Spleen (tissue), 11 donors: ENCODE measurements around the gene CAMK1G. TPM values are rescaled to one million over a fixed set of nuclear protein-coding genes. Genes with fewer than 3 reads are reported as not detected.

Experiments
- DNase-seq: peaks from one replicate; pipeline ENCODE4 v3.0.0-alpha.2; 2020
- H3K27ac ChIP-seq, 8 donors: fragments of 200-600 bp; sonication (generic) in 7 of 8; 1 replicate in 4 of 8; 2 replicates in 4 of 8; pipeline versions ENCODE4 v1.5.0 to v1.8.0; 2016 to 2021; ENCODE audit warnings: inconsistent platforms in 4 of 8, mild to moderate bottlenecking in 4 of 8, moderate library complexity in 1 of 8
- H3K27me3 ChIP-seq, 7 donors: fragments of 200-600 bp; sonication (generic) in 6 of 7; replicated peaks in 1 of 7; 1 replicate in 4 of 7; 2 replicates in 3 of 7; pipeline versions ENCODE4 v1.5.0 to v1.8.0; 2016 to 2021; ENCODE audit warnings: inconsistent platforms in 3 of 7, mild to moderate bottlenecking in 1 of 7
- H3K36me3 ChIP-seq, 6 donors: fragments of 200-600 bp; sonication (generic) in 5 of 6; 1 replicate in 4 of 6; 2 replicates in 2 of 6; pipeline versions ENCODE4 v1.5.0 to v1.8.0; 2016 to 2021; ENCODE audit warnings: inconsistent platforms in 2 of 6
- H3K4me1 ChIP-seq, 6 donors: fragments of 200-600 bp; sonication (generic) in 5 of 6; 1 replicate in 3 of 6; 2 replicates in 3 of 6; pipeline versions ENCODE4 v1.5.0 to v1.8.0; 2016 to 2021; ENCODE audit warnings: inconsistent platforms in 3 of 6
- H3K4me3 ChIP-seq, 8 donors: fragments of 200-600 bp; sonication (generic) in 7 of 8; 1 replicate in 4 of 8; 2 replicates in 4 of 8; pipeline versions ENCODE4 v1.5.0 to v1.8.0; 2016 to 2021; ENCODE audit warnings: inconsistent platforms in 4 of 8, mild to moderate bottlenecking in 4 of 8, moderate library complexity in 2 of 8
- H3K9me3 ChIP-seq, 8 donors: fragments of 200-600 bp; sonication (generic) in 7 of 8; 1 replicate in 4 of 8; 2 replicates in 4 of 8; pipeline versions ENCODE4 v1.5.0 to v1.8.0; 2016 to 2021; ENCODE audit warnings: inconsistent platforms in 4 of 8
- POLR2A ChIP-seq, 3 donors: fragments of 450-650 bp; IDR thresholded peaks; one replicate each; pipeline ENCODE4 v1.5.1; 2017; ENCODE audit warnings: antibody characterized with exemption in 3 of 3, mild to moderate bottlenecking in 1 of 3
- POLR2AphosphoS5 ChIP-seq, 3 donors: sonication (generic); formaldehyde crosslinking; IDR thresholded peaks; one replicate each; pipeline ENCODE4 v1.5.1; 2017; ENCODE audit warnings: antibody characterized with exemption in 3 of 3
- WGBS, 5 donors: extraction: QIAGEN DNeasy Blood & Tissue Kit in 3 of 5; methylation state at CpG; one replicate each; pipeline versions ENCODE4 v1.1.5 to v1.1.7; 2013 to 2018; 5-methylcytosine and 5-hydroxymethylcytosine counted together
- intact Hi-C: fragments of 100-400 bp; cut with DNase I; formaldehyde crosslinking; loops from one replicate; pipeline ENCODE4 v1.15.0; 2023; ENCODE audit warnings: low total_unique reads
- polyA plus RNA-seq, 3 donors: library from polyadenylated mRNA; stranded (reverse); fragments of 200-250 nt; gene quantifications; one replicate each; pipeline ENCODE4 v1.2.1, GENCODE V29; 2013
- total RNA-seq, 7 donors: library from RNA; depleted of rRNA in 3 of 7; stranded (reverse); fragments of >200 nt in 3 of 7; fragmentation: NEBNext Ultra II Directional in 4 of 7; extraction: Animal tissue kit (Norgen Biotek cat#: 25700) in 4 of 7; gene quantifications; one replicate each; pipeline versions ENCODE4 v1.1.0 to v1.2.1, GENCODE V29; 2016 to 2021
- TF ChIP-seq, protein P1 (sequence below), 11 experiments: fragments of 200-600 bp in 7 of 11; fragments of 450-650 bp in 4 of 11; sonication (generic) in 4 of 11; IDR thresholded peaks in 8 of 11; conservative IDR thresholded peaks in 3 of 11; 1 replicate in 7 of 11; 2 replicates in 4 of 11; pipeline versions ENCODE4 v1.4.0 to v1.8.0; 2016 to 2021; ENCODE audit warnings: antibody characterized with exemption in 11 of 11, inconsistent platforms in 4 of 11, mild to moderate bottlenecking in 1 of 11
- donor health status: healthy with polysubstance abuse.
- donor health status: DM: no; HTN: no; CAD: no; lungs with moderate emphysema.
- donor health status: DM: no; HTN: no; CAD: no.
- donor health status: Bipolar disorder and iron deficiency.
- donor health status: healthy.
- donor health status: DM: no; HTN: no; CAD: no.
- donor health status: DM: yes; HTN: yes; CAD: no.

Gene CAMK1G
- total and polyA plus RNA-seq, 10 donors: 0.68 to 12.2 (median 3.0) TPM

- intact Hi-C loops: no loop called here
- Histone ChIP-seq H3K4me3 (no peak overlapping the region), H3K27ac (no peak overlapping the region), H3K9me3 (no peaks in the 10 kb centered on the region), H3K27me3 (peaks cover 0 to 27% (median 0%) of the 10 kb centered on the region in 7 donors), H3K4me1 (peaks cover 0 to 25% (median 5%) of the 10 kb centered on the region in 6 donors), H3K36me3 (no peaks in the 10 kb centered on the region)
- no peak for DNase-seq
- WGBS, 5 donors: 82 to 89% (median 83%) methylated on average over 5 of the region's 5 CpGs
- no peak for TF ChIP-seq POLR2A (IDR thresholded peaks at IDR 0.05)
- TF ChIP-seq, protein P1, sequence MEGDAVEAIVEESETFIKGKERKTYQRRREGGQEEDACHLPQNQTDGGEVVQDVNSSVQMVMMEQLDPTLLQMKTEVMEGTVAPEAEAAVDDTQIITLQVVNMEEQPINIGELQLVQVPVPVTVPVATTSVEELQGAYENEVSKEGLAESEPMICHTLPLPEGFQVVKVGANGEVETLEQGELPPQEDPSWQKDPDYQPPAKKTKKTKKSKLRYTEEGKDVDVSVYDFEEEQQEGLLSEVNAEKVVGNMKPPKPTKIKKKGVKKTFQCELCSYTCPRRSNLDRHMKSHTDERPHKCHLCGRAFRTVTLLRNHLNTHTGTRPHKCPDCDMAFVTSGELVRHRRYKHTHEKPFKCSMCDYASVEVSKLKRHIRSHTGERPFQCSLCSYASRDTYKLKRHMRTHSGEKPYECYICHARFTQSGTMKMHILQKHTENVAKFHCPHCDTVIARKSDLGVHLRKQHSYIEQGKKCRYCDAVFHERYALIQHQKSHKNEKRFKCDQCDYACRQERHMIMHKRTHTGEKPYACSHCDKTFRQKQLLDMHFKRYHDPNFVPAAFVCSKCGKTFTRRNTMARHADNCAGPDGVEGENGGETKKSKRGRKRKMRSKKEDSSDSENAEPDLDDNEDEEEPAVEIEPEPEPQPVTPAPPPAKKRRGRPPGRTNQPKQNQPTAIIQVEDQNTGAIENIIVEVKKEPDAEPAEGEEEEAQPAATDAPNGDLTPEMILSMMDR (IDR thresholded peaks at IDR 0.05 in 8 of 11, conservative IDR thresholded peaks at IDR 0.05 in 3 of 11): no peak
Measured at GRCh38 chr1:209614151-209614420, 30.6 kb downstream of the CAMK1G start.

DNA sequence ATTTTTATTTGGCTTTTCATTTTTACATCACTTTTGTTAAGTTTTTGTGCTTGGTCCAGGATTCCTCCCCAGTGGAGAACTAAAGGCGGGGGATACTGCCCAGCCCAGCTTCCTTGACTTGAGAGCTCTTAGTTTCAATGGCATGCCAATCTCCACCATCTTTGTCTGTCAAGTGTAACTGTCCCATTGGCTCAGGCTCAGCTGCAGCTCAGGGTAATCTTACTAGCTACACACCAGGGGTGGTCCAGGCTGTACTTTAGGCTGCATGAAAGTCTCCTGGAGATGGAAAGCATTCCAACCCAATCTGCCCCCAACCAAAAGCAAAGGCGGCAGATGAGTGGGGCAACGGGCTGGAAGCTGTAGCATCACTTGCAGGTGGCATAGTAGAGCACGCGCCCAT lies 31.4 kb downstream of the CAMK1G start:
- WGBS, 5 donors: 93 to 98% (median 96%) methylated on average over 4 to 5 of the region's 5 CpGs
- peaks cover 0 to 33% (median 8%) of the 10 kb centered on the region in 6 donors for H3K4me1 ChIP-seq
- DNase-seq: no peak
- no peak overlapping the region for H3K4me3 ChIP-seq
- H3K9me3 ChIP-seq: no peaks in the 10 kb centered on the region
- no peak overlapping the region for H3K27ac ChIP-seq
- TF ChIP-seq POLR2A (IDR thresholded peaks at IDR 0.05): no peak
- TF ChIP-seq, protein P1 (IDR thresholded peaks at IDR 0.05 in 8 of 11, conservative IDR thresholded peaks at IDR 0.05 in 3 of 11): no peak
- no peak for TF ChIP-seq POLR2AphosphoS5 (IDR thresholded peaks at IDR 0.05)
- intact Hi-C loops: no loop called here
- no peaks in the 10 kb centered on the region for H3K36me3 ChIP-seq
- H3K27me3 ChIP-seq: peaks cover 0 to 27% (median 0%) of the 10 kb centered on the region in 7 donors

DNA sequence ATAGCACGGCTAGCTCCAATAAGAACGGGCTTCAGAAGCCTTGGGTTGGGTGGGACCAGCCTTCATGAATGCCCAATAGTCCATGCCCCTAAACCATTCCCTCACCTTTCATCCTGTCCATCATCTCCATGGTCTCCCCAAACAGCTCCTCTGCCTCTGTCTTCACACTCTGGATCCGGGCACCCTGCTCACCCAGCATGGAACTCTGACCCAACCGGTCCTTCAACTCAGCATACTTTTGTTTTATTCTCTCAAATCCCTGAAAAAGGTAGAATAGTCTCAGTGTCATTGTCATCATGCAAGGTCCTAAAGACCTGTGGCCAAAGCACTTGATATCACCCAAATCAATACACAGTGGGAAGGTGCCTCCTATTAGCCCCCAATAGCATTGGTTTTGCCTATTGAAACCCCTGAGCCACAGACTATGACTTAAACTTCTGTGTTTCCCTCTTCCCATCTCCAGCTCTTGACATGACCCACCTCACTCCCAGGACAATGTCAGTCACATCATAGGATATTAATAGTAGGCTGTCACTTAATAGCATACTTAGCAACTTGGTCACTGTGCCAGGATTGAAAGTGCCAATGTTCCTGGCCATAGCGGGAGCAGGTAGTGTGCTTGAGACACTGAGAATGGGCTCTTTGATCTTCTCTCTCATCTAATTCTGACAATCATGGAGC lies 33.0 kb downstream of the CAMK1G start:
- WGBS, 5 donors: 90 to 97% (median 96%) methylated on average over 5 of the region's 5 CpGs
- no peak for DNase-seq
- Histone ChIP-seq H3K4me3 (no peak overlapping the region), H3K4me1 (peaks cover 0 to 46% (median 16%) of the 10 kb centered on the region in 6 donors), H3K36me3 (no peaks in the 10 kb centered on the region), H3K27me3 (peaks cover 0 to 27% (median 0%) of the 10 kb centered on the region in 7 donors), H3K27ac (no peak overlapping the region), H3K9me3 (no peaks in the 10 kb centered on the region)
- TF ChIP-seq POLR2AphosphoS5 (IDR thresholded peaks at IDR 0.05): no peak
- no peak for TF ChIP-seq POLR2A (IDR thresholded peaks at IDR 0.05)
- TF ChIP-seq, protein P1 (IDR thresholded peaks at IDR 0.05 in 8 of 11, conservative IDR thresholded peaks at IDR 0.05 in 3 of 11): no peak
- intact Hi-C loops: no loop called here

DNA sequence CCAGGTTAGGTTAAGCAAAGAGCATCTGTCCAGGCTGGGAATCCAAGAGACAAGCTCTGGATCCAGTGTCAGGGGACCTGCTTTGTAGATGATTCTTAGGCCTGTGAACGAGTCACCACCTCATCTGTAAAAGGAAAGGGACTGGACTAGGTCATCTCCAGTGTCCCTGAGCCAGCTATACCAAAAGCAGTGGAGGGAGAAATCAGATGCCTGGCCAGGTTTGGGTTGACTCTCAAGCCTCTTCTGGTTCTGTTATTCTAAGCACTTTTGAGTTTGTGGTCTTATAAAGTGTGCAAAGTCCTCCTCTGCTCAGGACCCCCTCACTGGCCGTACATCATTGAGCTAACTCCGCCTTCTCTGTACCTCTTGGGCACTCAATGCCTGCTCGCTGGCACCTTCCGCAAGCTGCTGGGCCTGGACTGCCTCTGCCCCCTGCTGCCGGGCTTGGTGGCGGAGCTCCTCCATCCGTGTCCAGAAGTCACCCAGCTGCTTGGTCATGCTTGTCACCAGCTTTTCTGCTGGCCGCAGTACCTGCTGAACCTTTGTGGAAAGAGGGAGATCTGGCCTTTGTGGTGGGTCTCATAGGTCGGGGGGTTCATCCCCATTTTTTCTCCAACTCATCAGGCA lies 33.6 kb downstream of the CAMK1G start:
- Histone ChIP-seq H3K27me3 (peaks cover 0 to 27% (median 0%) of the 10 kb centered on the region in 7 donors), H3K4me1 (peaks cover 0 to 47% (median 21%) of the 10 kb centered on the region in 6 donors), H3K36me3 (no peaks in the 10 kb centered on the region), H3K9me3 (no peaks in the 10 kb centered on the region), H3K27ac (no peak overlapping the region), H3K4me3 (no peak overlapping the region)
- 87 to 94% (median 90%) methylated on average over 10 of the region's 10 CpGs for WGBS, 5 donors
- no peak for DNase-seq
- no peak for TF ChIP-seq POLR2AphosphoS5 (IDR thresholded peaks at IDR 0.05)
- intact Hi-C loops: no loop called here
